Osteocyte (in vitro differentiated cells): ENCODE results near the gene ETV3. TPM values are rescaled to one million over a fixed set of nuclear protein-coding genes. Genes with fewer than 3 reads are reported as not detected.

ENCODE experiments used
- DNase-seq: peaks from one replicate; pipeline ENCODE4 v3.0.0; 2021; ENCODE audit warnings: mixed read lengths; ENCODE audit not compliant: unreplicated experiment; ENCODE audit errors: extremely low spot score
- H3K27ac Mint-ChIP-seq: one replicate; pipeline ENCODE4 v1.8.0; 2021; ENCODE audit warnings: mild to moderate bottlenecking, mixed read lengths; ENCODE audit not compliant: unreplicated experiment
- H3K27me3 Mint-ChIP-seq: one replicate; pipeline ENCODE4 v1.8.0; 2021; ENCODE audit warnings: mixed read lengths; ENCODE audit not compliant: unreplicated experiment
- H3K36me3 Mint-ChIP-seq: one replicate; pipeline ENCODE4 v1.8.0; 2021; ENCODE audit warnings: mixed read lengths; ENCODE audit not compliant: unreplicated experiment
- H3K4me1 Mint-ChIP-seq: one replicate; pipeline ENCODE4 v1.8.0; 2021; ENCODE audit warnings: mixed read lengths; ENCODE audit not compliant: unreplicated experiment
- H3K4me3 Mint-ChIP-seq: one replicate; pipeline ENCODE4 v1.8.0; 2021; ENCODE audit warnings: mild to moderate bottlenecking, moderate library complexity, mixed read lengths; ENCODE audit not compliant: unreplicated experiment
- H3K9me3 Mint-ChIP-seq: one replicate; pipeline ENCODE4 v1.8.0; 2021; ENCODE audit warnings: mixed read lengths; ENCODE audit not compliant: unreplicated experiment
- CTCF ChIP-seq: fragments of 200-600 bp; sonication (generic); IDR thresholded peaks from 2 replicates; pipeline ENCODE4 v1.5.0; 2021; ENCODE audit warnings: antibody characterized with exemption, mild to moderate bottlenecking, moderate library complexity
- total RNA-seq: library from RNA; stranded (reverse); gene quantifications from 2 replicates; pipeline ENCODE4 v1.2.1, GENCODE V29; 2021

Gene ETV3
- total RNA-seq, 1 donor from 2014 or later = 28.5 TPM

GRCh38 chr1:157144509-157144908, 6.3 kb upstream of the ETV3 start:
- no peak overlapping the region for H3K4me3 Mint-ChIP-seq
- no peaks in the 10 kb centered on the region for H3K36me3 Mint-ChIP-seq
- no peak overlapping the region for H3K27ac Mint-ChIP-seq
- H3K27me3 Mint-ChIP-seq = peaks cover 11% of the 10 kb centered on the region
- no peaks in the 10 kb centered on the region for H3K9me3 Mint-ChIP-seq
- H3K4me1 Mint-ChIP-seq = peaks cover 5% of the 10 kb centered on the region
- no peak for TF ChIP-seq CTCF
- DNase-seq = no peak

- no peak for DNase-seq
- Mint-ChIP-seq H3K36me3 (no peaks in the 10 kb centered on the region), H3K9me3 (no peaks in the 10 kb centered on the region), H3K4me3 (no peak overlapping the region), H3K27me3 (peaks cover 3% of the 10 kb centered on the region), H3K27ac (no peak overlapping the region), H3K4me1 (peaks cover 9% of the 10 kb centered on the region)
- TF ChIP-seq CTCF = no peak
These were observed 4.7 kb upstream of the ETV3 start for GRCh38 chr1:157142765-157143423.

GRCh38 chr1:157142201-157142600, 4.0 kb upstream of the ETV3 start:
- DNase-seq = no peak
- Mint-ChIP-seq H3K27ac (no peak overlapping the region), H3K4me1 (peaks cover 12% of the 10 kb centered on the region), H3K36me3 (no peaks in the 10 kb centered on the region), H3K4me3 (no peak overlapping the region), H3K9me3 (no peaks in the 10 kb centered on the region), H3K27me3 (peaks cover 3% of the 10 kb centered on the region)
- no peak for TF ChIP-seq CTCF

- no peak for DNase-seq
- peaks cover 20% of the 10 kb centered on the region for H3K4me1 Mint-ChIP-seq
- no peak for TF ChIP-seq CTCF
- peaks cover 2% of the 10 kb centered on the region for H3K36me3 Mint-ChIP-seq
- H3K9me3 Mint-ChIP-seq = no peaks in the 10 kb centered on the region
- H3K4me3 Mint-ChIP-seq = no peak overlapping the region
- peaks cover 3% of the 10 kb centered on the region for H3K27me3 Mint-ChIP-seq
- H3K27ac Mint-ChIP-seq = no peak overlapping the region
These were observed 3.1 kb upstream of the ETV3 start for GRCh38 chr1:157141212-157141855.

- H3K27ac Mint-ChIP-seq = no peak overlapping the region
- no peak for TF ChIP-seq CTCF
- H3K27me3 Mint-ChIP-seq = peaks cover 3% of the 10 kb centered on the region
- peaks cover 8% of the 10 kb centered on the region for H3K36me3 Mint-ChIP-seq
- peaks cover 31% of the 10 kb centered on the region for H3K4me1 Mint-ChIP-seq
- no peak overlapping the region for H3K4me3 Mint-ChIP-seq
- H3K9me3 Mint-ChIP-seq = no peaks in the 10 kb centered on the region
- no peak for DNase-seq
These were observed 1.9 kb upstream of the ETV3 start for GRCh38 chr1:157140063-157140588.
